ENCODE results near the gene ALKBH5.

ALKBH5 gene

DNA sequence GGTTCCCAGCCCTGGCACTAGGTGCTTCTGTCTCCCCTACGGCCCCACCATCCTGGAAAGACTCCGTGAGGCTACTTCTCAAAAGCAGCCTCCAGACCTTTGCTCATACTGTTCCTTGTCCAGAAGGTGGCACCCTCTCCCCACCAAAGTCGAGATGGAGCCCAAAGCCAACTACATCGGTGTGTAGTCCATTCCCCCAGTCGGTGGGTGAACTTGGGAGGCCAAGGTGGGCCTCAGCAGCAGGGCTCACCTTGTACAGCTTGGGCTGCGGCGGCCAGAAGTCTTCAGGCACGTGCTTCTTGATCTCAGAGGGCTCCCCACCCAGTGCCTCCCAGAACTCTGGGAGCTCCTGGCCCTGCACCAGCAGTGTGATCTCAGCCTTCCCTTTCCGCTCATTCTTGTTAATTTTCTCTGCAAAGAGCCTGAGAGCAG, 64.7 kb downstream of the ALKBH5 start:
- DNase-seq, result no peak

DNA sequence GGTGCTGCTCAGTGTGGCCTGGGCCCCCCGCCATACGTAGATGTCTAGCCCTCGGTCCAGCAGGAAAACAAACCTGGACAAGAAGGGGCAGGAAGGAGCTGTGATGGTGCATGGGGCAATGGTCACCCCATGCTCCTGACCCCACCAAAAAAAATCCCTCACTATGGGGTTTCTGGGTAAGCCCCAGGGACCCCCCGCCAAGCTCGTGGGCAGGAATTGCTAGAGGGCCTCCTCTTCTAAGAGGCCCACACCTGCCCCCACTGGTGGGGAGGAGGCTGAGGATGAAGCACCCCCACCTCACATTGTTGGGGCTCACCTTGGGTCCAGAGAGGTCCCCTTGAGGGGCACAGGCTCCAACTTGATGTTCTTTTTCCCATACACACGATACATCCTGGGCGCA, 65.2 kb downstream of the ALKBH5 start:
- DNase-seq, result no peak

DNA sequence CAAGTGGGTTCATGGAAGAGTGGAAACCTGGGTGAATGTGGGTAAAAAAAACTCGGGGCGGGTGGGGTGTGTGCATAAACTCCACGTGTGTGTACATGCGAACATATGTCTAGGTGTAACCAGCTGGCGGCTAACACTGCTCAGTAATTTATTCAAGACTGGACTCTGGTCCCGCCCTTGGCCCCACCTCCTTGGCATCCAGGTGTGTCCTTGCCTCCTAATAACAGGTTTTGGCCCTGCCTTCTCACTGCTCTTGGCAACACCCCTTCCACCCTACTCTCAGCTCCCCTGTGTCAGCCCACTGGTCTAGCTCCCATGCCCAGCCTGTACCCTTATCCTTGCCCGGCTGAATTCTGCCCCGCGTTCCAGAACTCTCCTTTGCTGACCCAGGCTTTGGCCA, 66.6 kb downstream of the ALKBH5 start:
- DNase-seq, result no peak

DNA sequence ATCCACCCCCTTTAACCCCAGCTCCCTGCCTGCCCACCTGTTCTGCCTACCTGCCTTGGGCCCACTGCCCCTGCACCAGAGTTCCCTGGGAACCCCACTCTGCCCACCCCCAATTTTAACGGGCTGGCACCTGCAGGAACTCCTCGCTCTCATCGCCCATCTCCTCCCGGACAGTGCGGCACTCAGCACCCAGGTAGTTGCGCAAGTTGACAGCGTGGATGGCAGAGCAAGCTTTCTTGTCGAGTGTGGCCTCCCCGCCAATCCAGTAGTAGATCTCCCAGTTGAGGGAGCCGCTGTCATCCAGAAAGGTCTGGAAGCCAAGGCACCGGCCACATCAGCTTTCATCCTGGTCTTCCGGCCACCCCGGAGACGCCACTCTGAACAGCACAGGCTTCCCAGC, 67.1 kb downstream of the ALKBH5 start:
- DNase-seq, result no peak

DNA sequence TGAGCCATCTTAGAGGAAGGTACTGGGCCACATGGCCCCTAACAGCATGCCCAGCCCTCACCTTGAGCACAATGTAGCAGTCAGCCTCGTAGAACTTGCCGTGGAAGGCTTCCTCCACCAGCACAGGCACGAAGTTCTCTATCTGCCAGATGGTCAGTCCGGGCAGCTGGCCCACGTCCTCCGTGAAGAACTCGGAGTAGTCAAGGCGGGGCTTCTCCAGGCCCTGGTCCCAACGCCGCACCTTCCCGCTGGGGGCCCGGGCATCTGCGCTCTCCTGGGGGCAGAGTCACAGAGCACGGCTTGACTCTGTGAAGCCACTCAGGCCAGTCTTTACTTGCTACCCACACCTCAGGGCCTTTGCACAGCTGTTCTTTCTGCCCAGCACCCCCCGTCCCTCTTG, 67.6 kb downstream of the ALKBH5 start:
- DNase-seq, result no peak

DNA sequence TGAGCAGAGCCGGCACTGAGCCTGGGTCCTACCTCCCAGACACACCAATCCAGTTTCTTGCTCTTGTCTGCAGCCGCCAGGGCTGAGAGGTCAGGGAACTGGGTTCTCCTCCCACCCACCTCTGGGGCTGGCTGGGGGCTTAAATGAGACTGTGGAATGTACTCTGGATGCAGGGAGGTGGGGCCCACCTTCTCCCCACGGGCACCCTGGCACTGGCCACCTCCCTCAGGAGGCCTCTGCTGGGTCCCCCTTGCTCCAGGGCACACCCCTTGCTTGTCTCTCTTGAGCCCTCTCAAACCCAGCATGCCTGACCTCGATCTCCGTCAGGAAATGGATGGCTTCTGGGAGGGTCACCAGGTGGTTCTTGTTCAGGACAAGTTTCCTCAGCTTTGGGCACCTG, 68.5 kb downstream of the ALKBH5 start:
- no peak for DNase-seq

DNA sequence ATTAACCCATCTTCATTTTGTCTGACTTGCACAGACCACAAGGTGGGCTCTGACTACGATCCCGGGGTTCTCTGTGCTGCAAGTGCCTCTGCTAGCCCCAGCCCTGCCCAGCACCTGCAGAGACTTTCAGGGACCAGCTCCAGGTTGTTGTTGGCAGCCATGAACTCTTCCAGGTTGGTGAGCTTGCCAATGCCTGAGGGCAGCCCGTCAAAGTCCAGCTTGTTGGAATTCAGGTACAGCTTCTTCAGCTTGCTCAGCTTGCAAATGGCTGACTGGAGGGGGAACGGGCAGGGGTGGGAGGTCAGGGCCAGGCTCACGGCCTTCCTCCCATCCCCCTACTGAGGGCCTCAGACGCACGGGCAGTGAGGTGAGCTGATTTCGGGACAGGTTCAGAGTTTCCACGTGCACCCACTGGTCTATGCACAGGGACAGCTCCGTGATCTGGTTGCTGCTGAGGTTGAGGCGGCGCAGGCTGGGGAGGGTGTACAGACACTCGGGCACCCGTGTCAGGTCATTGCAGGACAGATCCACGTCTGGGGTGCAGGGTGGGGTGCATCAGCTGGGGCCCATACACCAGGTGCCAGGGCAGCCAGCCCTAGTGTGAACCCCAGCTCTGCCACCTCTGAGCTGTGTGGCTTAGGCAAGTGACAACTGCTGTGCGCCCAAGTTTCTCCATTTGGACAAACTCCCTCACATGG, 69.7 kb downstream of the ALKBH5 start:
- no peak for DNase-seq

DNA sequence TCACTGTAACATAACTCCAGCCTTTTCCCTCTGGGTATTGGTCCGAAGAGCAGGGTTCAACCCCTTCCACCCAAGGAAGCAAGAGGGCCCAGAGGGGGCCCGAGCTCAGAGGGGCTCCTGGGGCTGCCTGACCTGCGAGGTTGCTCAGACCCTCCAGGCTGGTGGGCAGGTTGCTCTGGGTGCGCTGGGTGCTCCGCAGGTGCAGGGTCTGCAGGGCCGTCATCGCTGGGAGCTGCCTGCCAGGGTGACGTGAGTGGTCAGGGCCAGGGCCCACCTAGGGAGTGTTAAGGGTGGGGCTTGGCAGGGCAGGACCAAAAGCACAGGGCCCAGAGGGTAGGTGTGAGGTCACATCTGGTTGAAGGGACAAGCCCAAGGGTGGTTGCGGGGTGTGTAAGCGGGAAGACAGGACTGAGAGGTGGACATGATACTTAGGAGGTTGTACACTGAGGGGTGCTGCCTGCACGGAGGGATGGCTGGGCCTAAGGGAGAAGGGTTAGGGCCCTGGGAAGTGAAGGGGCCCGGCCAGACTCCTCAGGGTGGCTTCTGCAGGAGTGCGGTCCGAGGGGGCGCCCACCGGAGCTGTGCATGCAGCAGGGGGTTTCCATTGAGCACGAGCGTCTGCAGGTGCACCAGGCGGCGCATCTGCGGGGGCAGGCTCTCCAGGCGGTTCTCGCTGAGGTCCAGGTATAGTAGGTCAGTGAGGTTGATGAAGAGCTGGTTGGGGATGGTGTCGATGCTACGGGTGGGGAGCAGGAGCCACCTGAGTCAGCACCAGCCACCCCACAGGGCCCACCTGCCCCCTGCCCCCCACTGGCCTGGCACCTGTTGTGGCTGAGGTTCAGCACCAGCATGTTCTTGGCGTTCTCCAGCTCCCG, 70.6 kb downstream of the ALKBH5 start:
- DNase-seq, result no peak

DNA sequence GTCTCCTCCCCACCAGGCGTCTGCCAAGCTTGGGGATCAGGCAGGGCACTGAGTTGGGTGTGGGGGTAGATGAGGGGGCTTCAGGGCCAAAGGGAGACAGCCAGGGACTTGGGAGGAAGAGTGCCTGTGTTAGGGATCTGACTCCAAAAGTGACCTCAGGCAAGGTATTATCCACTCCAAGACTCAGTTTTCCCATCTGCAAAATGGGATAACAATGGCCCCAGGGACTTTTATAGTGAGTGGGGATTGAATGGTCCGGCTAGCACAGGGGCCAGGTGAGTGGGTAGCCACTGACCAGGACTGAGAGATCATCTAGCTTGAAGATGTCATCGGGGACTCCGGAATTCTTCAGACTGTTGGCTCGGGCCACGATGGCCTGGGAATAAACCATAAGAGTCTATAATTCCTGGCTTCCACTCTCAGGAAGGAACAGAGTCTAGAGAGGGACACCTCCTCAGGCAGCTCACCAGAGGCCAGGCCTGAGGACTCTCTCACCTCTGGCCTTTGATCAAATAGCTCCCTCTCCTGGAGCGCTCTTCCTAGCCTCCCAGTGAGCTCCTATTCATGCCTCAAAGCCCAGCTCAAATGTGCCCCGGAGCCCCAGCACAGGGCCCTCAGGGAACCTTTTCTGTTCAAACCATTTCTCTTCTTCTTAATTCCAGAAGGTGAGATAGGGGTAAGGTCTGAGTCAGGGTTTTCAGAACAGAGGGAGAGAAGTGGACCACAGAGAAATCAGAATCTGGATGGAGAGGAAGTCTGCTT, 71.4 kb downstream of the ALKBH5 start:
- no peak for DNase-seq

DNA sequence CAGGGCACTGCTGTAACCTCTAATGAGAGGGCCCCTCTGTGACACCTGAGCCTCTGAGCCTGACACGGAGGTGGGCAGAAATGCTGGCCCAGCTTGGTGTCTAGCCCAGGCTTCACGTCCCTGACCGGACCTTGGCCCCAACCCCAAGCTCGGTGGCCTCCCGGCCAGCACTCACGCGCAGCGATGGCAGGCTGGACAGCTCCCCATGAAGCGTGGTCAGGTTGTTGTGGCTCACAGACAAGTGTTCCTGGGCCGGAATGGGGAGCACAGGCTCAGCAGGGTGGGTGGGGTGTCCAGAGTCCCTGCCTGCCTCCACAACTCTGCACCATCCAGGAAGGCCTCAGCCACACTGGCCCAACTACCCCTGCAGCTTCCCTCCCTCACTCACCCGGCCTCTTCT, 72.7 kb downstream of the ALKBH5 start:
- no peak for DNase-seq

DNA sequence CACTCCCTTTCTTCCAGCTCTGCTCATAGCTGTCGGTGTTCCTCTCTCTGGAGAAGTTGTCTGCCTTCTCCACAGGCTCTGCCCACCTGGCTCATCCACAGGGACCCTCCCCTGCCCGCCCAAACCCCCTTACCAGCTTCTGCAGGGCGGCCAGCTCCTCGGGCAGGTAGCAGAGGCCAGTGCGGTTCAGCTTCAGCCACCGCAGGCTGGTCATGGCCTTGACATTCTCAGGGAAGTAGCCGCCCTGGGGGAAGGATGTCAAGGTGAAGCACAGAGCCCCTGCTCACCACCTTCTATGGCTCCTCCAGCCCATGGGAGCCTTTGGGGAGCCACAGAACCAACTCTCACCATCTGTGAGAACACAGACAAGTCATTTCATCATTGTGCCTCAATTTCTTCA, 73.1 kb downstream of the ALKBH5 start:
- DNase-seq, result no peak

DNA sequence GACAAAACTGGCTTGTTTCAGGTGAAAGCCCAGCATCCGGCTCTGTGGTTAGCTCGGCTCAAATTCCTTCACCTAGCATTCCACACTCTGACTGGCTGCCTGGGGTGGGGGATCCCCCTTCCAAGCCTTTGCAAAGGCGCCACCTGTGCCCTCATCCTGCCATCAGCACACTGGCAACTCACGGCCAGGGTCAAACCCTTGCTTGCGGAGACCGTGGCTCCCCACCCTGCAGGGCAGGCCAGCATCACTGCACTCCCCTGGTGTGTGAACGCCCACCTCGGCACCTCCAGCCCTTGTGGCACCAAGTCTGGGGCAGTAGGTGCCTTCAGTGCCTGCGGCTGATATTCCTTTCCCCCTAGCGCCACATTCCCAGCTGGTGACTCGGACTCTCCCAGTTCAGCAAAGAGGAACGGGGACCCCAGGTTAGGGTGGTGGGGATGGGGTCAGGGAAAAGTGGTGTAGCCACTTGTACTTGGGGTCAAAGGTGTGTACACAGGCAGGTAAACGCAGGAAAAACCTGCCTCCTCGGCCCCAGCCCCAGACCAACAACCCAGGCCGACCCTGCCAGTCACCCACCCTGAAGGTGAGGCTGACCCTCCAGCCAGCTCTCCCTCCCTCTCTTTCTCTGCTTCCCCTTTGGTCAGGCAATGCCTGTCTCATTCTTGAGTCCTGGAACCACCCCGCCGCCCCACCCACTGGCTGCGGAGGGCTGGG, 73.8 kb downstream of the ALKBH5 start:
- no peak for DNase-seq

DNA sequence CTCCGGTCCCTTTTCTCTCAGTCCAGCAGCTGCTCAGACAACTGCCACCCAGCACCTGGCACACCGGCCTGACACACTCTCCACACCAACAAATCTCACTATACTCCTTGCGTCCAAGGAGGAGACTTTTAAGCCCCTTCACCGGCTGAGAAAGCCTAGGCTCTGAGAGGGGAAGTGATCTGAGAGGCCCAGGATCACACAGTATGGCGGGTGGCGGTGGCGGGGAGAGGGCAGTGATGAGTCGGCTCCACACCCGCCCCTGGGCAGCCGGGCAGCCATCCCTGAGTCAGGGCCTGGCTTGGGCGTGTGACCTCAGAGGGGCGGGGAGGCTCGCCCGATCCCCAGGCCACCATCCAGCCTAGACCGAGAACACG, 74.3 kb downstream of the ALKBH5 start:
- no peak for DNase-seq

DNA sequence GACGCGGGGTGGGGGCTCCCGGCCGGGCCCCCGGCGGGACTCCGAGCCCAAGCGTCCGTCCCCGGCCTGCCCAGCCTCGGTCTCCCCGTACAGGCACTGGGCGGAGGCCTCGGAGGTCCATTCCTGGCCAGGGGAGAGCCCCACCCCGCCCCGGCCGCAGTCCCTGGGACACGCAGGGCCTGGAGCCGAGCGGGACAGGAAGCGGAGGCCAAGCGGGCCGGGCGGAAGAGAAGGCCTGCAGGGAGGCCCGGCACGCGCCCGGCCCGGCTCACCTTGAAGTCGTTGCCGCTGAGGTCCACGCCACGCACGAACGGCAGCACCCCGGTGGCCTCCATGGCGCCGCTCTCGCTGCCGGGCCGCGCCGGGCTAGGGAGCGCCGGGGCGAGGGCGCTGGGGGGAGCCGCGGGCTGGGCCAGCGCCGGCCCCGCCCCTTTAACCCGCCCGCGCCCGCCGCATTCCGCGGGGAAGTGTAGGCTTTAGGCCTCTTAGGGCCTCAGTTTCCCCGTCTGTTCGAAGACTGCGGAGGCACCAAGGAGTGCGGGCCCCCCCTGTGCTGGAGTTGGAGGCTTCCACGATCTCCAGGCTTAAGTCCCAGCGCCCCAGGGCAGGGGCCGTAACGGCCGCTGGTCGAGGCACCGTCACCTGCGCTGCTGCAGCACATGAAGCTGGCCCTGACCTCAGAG, 74.9 kb downstream of the ALKBH5 start, which contains the start of gene FLII:
TSS of gene FLII (minus strand) at position 383 of the 683 bp plus-strand sequence. CDS start at position 335, 48 bp downstream.
- no peak for DNase-seq
